ENCODE measurements around the gene PDS5A.

PDS5A gene

GRCh38 chr4:39933671-39934590, 43.8 kb downstream of the PDS5A start:
- H3K36me3 ChIP-seq, result peaks cover 0 to 5% (median 0%) of the 10 kb centered on the region in 3 donors
- no peak overlapping the region for H3K4me3 ChIP-seq
- DNase-seq, result no peak
- peaks cover 0 to 22% (median 10%) of the 10 kb centered on the region in 4 donors for H3K4me1 ChIP-seq
- H3K27ac ChIP-seq, result peak overlapping the region in 1 of 2 donors; percentile 11
- no peaks in the 10 kb centered on the region for H3K9me3 ChIP-seq
- no peaks in the 10 kb centered on the region for H3K27me3 ChIP-seq
- TF ChIP-seq, protein P1, sequence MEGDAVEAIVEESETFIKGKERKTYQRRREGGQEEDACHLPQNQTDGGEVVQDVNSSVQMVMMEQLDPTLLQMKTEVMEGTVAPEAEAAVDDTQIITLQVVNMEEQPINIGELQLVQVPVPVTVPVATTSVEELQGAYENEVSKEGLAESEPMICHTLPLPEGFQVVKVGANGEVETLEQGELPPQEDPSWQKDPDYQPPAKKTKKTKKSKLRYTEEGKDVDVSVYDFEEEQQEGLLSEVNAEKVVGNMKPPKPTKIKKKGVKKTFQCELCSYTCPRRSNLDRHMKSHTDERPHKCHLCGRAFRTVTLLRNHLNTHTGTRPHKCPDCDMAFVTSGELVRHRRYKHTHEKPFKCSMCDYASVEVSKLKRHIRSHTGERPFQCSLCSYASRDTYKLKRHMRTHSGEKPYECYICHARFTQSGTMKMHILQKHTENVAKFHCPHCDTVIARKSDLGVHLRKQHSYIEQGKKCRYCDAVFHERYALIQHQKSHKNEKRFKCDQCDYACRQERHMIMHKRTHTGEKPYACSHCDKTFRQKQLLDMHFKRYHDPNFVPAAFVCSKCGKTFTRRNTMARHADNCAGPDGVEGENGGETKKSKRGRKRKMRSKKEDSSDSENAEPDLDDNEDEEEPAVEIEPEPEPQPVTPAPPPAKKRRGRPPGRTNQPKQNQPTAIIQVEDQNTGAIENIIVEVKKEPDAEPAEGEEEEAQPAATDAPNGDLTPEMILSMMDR (IDR thresholded peaks at IDR 0.05), result no peak
- intact Hi-C loops (cut with DNase I; ENCODE audit: low total_unique reads), result no loop called here

GRCh38 chr4:39932776-39933402, 44.8 kb downstream of the PDS5A start:
- peaks cover 0 to 1% (median 0%) of the 10 kb centered on the region in 3 donors for H3K36me3 ChIP-seq
- H3K27me3 ChIP-seq, result no peaks in the 10 kb centered on the region
- no peak overlapping the region for H3K27ac ChIP-seq
- no peaks in the 10 kb centered on the region for H3K9me3 ChIP-seq
- H3K4me3 ChIP-seq, result no peak overlapping the region
- intact Hi-C loops (cut with DNase I; ENCODE audit: low total_unique reads), result no loop called here
- no peak for DNase-seq
- peaks cover 0 to 22% (median 10%) of the 10 kb centered on the region in 4 donors for H3K4me1 ChIP-seq
- TF ChIP-seq, protein P1 (IDR thresholded peaks at IDR 0.05), result no peak

GRCh38 chr4:39931441-39931901, 46.2 kb downstream of the PDS5A start:
- H3K36me3 ChIP-seq, result peaks cover 0 to 7% (median 0%) of the 10 kb centered on the region in 3 donors
- DNase-seq, result no peak
- no peaks in the 10 kb centered on the region for H3K9me3 ChIP-seq
- H3K4me3 ChIP-seq, result no peak overlapping the region
- intact Hi-C loops (cut with DNase I; ENCODE audit: low total_unique reads), result no loop called here
- TF ChIP-seq, protein P1 (IDR thresholded peaks at IDR 0.05), result no peak
- no peaks in the 10 kb centered on the region for H3K27me3 ChIP-seq
- peaks cover 0 to 21% (median 8%) of the 10 kb centered on the region in 4 donors for H3K4me1 ChIP-seq
- H3K27ac ChIP-seq, result no peak overlapping the region

GRCh38 chr4:39928538-39928937, 49.2 kb downstream of the PDS5A start:
- H3K27ac ChIP-seq, result no peak overlapping the region
- H3K9me3 ChIP-seq, result no peaks in the 10 kb centered on the region
- peaks cover 0 to 13% (median 5%) of the 10 kb centered on the region in 3 donors for H3K36me3 ChIP-seq
- peaks cover 0 to 9% (median 4%) of the 10 kb centered on the region in 4 donors for H3K4me1 ChIP-seq
- no peaks in the 10 kb centered on the region for H3K27me3 ChIP-seq
- no peak for DNase-seq
- H3K4me3 ChIP-seq, result no peak overlapping the region
- intact Hi-C loops (cut with DNase I; ENCODE audit: low total_unique reads), result no loop called here
- TF ChIP-seq, protein P1 (IDR thresholded peaks at IDR 0.05), result no peak

- intact Hi-C loops (cut with DNase I; ENCODE audit: low total_unique reads), result no loop called here
- H3K27me3 ChIP-seq, result no peaks in the 10 kb centered on the region
- H3K36me3 ChIP-seq, result peaks cover 5 to 14% (median 13%) of the 10 kb centered on the region in 3 donors
- TF ChIP-seq, protein P1 (IDR thresholded peaks at IDR 0.05), result no peak
- DNase-seq, result no peak
- H3K4me3 ChIP-seq, result no peak overlapping the region
- peaks cover 0 to 3% (median 0%) of the 10 kb centered on the region in 4 donors for H3K4me1 ChIP-seq
- no peaks in the 10 kb centered on the region for H3K9me3 ChIP-seq
- H3K27ac ChIP-seq, result no peak overlapping the region
Observed at GRCh38 chr4:39924014-39924413, 53.7 kb downstream of the PDS5A start.
